Measurements from ENCODE around the gene ESPN.
"Not testable (repeated sequence)": the region's sequence is repeated elsewhere in the genome, so short reads cannot be mapped to it uniquely, and the experiment has no call there.

The ESPN gene

DNA sequence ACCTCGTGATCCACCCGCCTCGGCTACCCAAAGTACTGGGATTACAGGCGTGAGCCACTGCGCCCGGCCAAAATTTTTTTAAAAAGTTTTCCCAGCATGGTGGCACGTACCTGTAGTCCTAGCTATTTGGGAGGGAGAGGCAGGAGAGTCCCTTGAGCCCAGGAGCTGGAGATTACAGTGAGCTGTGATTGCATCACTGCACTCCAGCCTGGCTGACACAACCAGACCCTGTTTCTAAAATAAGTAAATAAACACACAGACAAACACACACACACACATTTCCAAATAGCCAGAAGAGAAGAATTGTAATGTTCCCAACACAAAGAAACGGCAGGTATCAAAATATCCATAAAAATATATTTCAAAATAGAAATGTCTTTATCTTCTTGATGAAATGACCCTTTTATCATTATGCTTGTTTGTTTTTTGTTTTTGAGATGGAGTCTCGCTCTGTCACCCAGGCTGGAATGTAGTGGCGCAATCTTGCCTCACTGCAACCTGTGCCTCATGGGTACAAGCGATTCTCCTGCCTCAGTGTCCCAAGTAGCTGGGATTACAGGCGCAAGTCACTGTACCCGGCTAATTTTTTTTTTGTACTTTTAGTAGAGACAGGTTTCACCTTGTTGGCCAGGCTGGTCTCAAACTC is 14.2 kb upstream of the ESPN start:
- no peak for DNase-seq

DNA sequence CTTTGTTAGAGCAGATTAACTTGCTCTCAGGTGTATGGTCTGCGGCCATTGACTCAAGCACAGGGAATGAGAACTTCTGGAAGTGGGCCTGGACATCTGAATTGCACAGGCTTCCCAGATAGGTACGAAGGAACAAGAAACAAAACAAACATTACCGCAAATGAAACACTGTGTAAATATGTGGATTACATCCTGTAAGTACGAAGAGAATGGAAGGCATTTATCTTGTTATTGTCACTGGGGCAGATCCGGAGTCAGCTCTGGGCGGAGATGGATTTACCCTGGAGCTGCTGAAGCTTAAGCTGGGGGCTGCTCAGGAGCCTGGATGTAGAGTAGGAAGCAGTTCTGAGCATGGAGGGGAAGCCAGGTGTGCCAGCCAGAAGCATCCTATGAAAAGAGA is 11.7 kb upstream of the ESPN start:
- DNase-seq, result peak; percentile 34 to 75 (median 37)

DNA sequence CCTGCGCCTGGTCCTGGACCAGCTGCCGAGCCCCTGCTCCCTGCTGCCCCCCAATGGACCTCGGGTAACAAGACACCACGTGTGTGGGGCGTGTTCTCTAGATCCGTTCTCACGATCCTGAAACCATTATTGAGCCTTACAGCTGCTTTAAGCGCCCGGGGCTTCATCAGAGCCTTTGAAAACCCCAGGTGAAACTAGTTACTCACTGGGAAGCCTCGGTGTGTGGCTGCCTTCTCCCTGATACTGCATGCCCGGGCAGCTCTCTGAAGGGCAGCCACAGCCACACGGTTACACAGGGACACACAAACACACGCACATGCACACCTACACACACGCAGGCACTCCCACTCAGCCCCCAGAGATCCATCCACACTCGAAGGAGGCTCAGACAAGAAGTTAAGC is 10.1 kb upstream of the ESPN start:
- DNase-seq, result peak in 2 of 3 experiments; percentile 48 to 77

DNA sequence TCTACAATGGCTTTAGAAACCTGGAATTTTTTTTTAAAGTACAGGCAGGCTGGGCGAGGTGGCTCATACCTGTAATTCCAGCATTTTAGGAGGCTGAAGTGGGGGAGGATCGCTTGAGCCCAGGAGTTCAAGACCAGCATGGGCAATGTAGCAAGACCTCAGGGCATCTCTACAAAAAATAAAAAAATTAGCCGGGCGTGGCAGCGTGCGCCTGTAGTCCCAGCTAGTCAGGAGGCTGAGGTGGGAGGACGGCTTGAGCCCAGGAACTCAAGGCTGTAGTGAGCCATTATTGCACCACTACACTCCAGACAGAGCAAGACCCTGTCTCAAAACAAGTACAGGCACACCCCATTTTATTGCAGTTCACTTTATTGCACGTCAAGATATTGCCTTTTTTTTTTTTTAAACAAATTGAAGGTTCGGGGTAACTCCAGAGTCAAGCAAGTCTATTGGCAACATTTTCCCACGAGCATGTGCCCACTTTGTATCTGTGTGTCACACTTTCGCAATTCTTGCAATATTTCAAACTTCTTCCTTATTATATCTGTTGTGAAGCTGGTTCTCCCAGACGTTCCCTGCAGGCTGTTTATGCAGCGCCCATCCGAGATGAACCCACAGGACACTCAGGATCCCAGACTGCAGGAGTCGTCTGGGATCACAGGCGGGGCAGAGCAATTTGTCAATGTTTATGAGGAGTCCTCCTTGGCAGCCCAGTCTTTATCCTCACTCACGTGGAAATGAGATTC is 9.5 kb upstream of the ESPN start:
- DNase-seq, result no peak

GRCh38 chr1:6416295-6416656 is 8.3 kb upstream of the ESPN start:
- no peak for DNase-seq

GRCh38 chr1:6416906-6417305 is 7.7 kb upstream of the ESPN start:
- DNase-seq, result no peak

DNA sequence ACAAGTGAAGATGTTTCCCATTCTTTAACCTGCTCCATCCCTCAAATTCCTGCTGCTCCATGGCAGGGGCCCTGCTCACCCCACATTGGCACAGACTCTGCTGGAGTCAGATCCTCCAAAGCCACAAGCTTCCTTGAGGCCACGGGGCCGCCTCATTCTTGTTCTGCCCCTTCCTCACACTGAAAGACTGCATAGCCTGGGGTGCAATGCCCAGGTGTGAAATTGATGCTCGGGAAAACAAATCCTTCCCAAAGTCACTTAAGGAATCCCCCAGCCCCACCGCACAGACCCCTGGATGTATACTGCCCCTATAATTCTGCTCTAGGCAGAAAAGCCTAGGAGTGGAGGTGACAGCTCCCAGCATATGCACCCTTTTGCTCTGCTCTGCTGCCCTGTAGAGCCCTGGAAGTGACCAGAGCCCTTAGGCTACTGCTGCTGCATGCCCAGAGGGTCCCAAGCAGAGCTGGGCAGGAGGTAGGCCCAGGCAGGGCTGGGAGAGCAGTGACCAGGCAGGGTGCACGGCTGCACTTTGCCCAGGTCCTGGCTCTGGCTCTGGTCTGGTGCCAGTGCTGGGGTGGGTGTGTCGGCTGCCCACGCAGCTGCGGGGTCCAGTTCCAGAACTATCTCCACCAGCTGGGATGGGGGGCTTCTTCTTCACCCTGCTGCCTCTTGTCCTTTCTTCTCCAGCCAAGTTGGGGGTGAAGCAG is 6.5 kb upstream of the ESPN start:
- DNase-seq, result no peak

- peak in 2 of 3 experiments; percentile 20 to 23 for DNase-seq
Measured at GRCh38 chr1:6418668-6419396, 5.7 kb upstream of the ESPN start.

DNA sequence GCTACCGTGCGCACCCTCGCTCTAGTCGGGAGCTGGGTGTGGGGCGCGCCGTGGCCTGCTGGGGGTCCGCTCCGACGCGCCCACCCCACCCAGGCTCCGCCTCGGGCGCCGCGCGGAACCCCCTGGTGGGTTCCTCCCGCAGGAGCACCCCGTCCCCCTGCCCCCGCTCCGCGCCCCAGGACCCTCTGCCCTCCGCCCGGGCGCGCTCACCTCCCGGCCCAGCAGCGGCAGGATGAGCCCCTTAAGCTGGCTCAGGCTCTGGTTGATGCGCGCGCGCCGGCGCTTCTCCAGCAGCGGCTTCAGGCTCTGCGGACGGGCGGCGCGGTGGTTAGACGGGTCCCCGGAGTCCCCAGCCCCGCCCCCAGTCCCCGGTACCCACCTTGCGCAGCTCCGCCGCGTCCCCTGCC is 5.2 kb upstream of the ESPN start:
- DNase-seq, result peak in 2 of 3 experiments; percentile 21 to 30

DNA sequence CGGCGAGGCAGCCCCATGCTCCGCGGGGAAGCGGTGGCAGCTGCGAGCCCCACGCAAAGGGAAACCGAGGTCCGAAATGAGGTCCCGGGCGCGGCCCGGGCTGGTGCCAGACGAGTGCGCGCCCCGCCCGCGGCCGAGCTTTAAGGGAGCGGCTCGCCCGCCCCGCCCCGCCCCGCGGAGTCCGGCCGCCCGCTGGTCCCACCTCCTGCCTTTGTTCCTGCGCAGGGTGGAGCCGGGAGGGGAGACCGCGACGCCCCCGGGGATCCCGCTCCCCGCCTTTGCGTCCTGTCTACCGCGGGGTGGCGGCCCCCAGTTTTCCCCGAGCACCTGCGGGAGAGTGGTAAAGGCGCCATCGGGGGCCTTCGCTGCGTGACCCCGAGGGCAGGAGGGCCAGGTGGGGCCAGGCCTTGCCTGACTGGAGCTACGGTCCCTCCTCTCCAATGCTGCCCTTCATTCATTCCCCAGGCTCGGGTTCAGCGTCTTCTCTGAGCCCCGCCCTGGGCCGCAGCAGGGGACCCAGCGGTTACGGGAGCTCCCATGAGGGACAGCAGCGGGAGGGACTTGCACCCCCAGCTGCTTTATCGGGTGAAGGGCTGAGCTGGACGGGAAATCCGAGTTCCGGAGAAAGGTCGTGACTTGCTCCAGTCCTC is 4.6 kb upstream of the ESPN start, which contains the start of gene HES2:
Gene HES2 (minus strand): TSS at position 116 of the 650 bp plus-strand sequence. CDS start 99 bp downstream, at position 17.
- peak in 1 of 3 experiments; percentile 27 for DNase-seq

DNA sequence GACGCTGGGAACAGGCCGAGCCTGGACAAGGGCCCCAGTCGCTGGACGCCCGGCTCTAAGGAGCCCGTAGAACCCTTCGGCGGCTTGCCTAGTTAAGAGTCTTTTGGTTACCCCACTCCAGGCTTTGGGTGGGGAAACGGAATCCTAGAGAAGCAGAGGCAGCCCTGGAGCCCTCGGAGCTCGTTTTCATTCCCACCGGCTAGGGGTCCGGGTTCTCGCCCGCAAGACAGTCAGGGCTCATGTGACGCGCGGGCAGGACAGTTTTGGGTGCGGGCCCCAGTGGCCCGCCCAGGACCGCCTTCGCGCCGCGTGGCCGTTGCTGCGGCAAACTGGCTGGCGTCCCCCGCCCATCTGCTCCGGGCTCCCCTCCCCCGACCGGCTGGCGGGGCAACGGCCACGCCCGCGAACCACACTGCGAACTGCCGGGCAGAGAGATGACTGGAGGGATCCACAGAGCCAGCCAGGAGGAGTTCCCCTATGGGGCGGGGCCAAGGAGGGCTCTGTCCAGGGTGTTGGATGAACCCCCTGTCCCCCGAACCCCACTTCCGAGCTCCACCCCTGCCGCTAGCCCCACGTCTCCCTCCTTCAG is 4.0 kb upstream of the ESPN start:
- DNase-seq, result no peak

DNA sequence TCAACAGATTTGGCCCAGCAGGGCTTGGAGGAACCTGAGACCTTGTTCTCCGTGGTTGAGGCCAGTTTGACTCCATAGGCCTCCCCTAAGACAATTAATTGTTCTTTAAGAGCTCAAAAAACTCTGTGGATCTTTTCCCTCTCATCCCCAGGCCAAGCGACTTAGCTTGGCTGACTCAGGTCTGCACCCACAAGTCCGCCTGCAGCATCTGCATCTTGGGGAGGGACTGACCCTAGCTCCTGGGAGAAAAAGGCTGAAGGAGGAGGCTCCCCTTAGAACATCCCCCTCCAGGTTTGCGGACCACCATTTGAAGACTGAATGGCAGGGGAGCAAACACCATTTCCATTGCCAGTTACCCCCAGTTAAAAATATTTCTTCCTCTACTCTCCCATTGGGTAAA is 3.3 kb upstream of the ESPN start:
- DNase-seq, result no peak

- peak; percentile 63 to 81 (median 67) for DNase-seq
Measured at GRCh38 chr1:6423321-6423999, 1.1 kb upstream of the ESPN start.

DNA sequence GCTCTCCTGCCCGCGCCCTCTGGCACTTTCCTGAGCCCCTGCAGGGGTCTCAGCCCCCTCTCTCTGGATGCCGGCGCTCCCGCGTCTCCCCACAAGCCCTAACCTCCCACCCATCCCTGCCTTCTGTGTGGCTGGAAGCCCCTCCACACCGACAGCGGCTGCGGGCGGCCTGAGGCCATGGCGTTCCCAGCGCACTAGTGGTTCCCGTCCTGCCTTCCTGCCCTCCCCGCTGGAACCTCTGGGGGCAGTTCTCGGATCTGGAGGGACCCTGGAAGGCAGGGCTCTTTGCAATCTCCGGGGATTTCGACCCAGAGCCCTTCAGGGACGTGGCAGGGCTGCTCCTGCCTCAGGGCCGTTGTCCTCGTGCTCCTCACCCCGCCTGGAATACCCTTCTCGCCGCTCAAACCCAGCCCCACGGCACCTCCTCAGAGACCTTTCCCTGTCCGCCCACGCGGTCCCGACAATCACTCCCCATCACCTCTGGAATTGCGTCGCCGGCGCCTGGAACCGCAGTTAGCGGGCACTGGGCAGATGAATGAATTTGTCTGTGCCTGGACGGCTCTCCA is 493 bp upstream of the ESPN start:
- peak in 2 of 3 experiments; percentile 35 to 46 for DNase-seq

DNA sequence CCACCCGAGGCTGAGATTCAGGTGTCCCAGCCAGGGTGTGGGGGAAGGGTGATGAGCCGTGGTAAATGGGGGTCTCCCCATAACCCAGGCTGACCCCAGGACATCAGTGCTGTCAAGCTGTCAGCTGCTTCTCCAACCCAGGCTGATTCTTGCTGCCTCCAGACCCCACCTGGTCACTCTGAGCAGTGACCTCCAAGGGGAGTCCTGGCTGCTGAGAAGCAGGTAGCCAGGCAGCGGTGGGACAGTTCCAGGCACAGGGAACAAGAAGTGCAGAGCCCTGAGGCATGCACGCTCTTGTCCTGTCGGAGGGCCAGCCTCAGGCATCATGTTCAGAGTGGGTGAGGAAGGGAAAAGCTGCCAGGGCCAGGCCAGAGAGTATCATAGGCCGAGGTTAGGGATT is 1.1 kb downstream of the ESPN start:
- DNase-seq, result no peak

- no peak for DNase-seq
Measured at GRCh38 chr1:6426277-6426971, 1.8 kb downstream of the ESPN start.

DNA sequence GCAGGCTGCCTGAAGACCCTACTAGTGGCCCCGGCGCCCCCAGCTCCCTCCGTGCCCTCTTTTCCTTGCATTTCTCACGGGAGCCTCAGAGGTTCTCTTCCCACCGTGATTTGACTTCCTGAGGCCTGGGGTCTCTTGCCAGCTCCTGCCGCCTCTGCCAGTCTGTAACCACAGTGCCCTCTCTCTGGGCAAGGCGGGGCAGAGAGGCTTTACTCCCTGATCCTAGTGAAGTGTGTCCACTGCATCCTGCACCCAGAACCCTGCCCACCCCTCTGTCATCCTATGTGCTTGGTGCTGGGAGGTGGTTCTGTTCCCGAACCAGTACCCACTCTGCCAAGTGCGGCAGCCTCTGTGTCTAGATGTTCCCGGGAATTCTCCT is 2.4 kb downstream of the ESPN start:
- no peak for DNase-seq

DNA sequence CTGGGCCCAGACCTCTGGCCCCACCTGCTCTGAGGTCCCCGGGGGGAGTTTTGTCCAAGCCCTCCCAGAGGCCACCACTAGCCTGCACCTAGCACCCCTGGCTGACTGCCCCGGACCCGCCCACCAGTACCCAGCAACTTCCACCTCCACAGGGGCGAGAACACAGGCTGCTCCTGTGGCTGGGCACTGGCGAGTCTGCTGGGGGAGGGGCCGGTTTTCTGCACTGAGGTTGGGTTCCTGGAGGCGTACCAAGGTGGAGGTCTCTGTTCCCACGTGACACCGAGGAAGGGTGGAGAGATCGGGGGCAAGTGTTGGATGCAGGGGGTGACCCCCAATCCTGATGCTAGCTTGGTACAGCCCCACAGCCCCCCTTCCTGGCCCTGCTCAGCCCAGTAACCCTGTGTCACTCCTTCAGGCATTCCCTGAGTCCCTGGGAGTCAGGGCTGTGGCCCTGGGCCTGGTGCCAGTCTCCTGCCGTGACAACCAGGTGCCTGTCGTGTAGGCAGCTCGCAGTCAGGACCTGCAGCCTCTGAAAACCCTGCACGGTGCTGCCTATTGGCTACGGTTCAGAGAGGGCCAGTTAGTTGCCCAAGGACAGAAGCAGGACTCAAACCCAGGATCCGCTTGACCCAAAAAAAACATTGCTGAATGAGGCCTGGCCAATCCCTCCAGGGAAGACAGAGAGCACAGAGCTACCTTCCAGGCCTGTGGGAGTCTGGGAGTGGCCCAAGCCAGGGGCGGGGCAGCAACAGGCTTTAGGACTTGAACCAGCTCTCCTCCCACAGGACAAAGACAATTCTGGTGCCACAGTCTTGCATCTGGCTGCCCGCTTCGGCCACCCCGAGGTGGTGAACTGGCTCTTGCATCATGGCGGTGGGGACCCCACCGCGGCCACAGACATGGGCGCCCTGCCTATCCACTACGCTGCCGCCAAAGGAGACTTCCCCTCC is 3.1 kb downstream of the ESPN start:
- DNase-seq, result peak in 1 of 3 experiments; percentile 17

- not testable (repeated sequence) for DNase-seq
Measured at GRCh38 chr1:6428453-6428852, 3.9 kb downstream of the ESPN start.
